NK-92 (cell line): ENCODE data around the gene GNB4.

Experiments used
- DNase-seq: peaks from one replicate; lab custom pipeline; 2025; ENCODE audit not compliant: unreplicated experiment; lab: John Stamatoyannopoulos, UW

The GNB4 gene

GRCh38 chr3:179438841-179439240, 12.4 kb downstream of the GNB4 start:
- no peak for DNase-seq

GRCh38 chr3:179436517-179436916, 14.8 kb downstream of the GNB4 start:
- DNase-seq = no peak

- no peak for DNase-seq
Measured at GRCh38 chr3:179432451-179432850, 18.8 kb downstream of the GNB4 start.

GRCh38 chr3:179432021-179432420, 19.2 kb downstream of the GNB4 start:
- DNase-seq = no peak

- DNase-seq = no peak
Measured at GRCh38 chr3:179430277-179430870, 20.9 kb downstream of the GNB4 start.

- no peak for DNase-seq
Measured at GRCh38 chr3:179428876-179429548, 22.3 kb downstream of the GNB4 start.

GRCh38 chr3:179425075-179425474, 26.2 kb downstream of the GNB4 start:
- DNase-seq = no peak

GRCh38 chr3:179421500-179421899, 29.8 kb downstream of the GNB4 start:
- DNase-seq = no peak

- no peak for DNase-seq
Measured at GRCh38 chr3:179418610-179419009, 32.7 kb downstream of the GNB4 start.

GRCh38 chr3:179416681-179417080, 34.6 kb downstream of the GNB4 start:
- no peak for DNase-seq

- DNase-seq = no peak
Measured at GRCh38 chr3:179415377-179415776, 35.9 kb downstream of the GNB4 start.

- no peak for DNase-seq
Measured at GRCh38 chr3:179414804-179415203, 36.5 kb downstream of the GNB4 start.

- no peak for DNase-seq
Measured at GRCh38 chr3:179410999-179411398, 40.3 kb downstream of the GNB4 start.

GRCh38 chr3:179410331-179410730, 40.9 kb downstream of the GNB4 start:
- DNase-seq = no peak

- no peak for DNase-seq
Measured at GRCh38 chr3:179404307-179404706, 47.0 kb downstream of the GNB4 start.

GRCh38 chr3:179402963-179403362, 48.3 kb downstream of the GNB4 start:
- DNase-seq = no peak

GRCh38 chr3:179401561-179401960, 49.7 kb downstream of the GNB4 start:
- DNase-seq = no peak

- no peak for DNase-seq
Measured at GRCh38 chr3:179398574-179399231, 52.6 kb downstream of the GNB4 start.

- DNase-seq = no peak
Measured at GRCh38 chr3:179391906-179392305, 59.4 kb downstream of the GNB4 start.

- no peak for DNase-seq
Measured at GRCh38 chr3:179376474-179376873, 74.8 kb downstream of the GNB4 start.

GRCh38 chr3:179375091-179375999, 75.9 kb downstream of the GNB4 start:
- no peak for DNase-seq
